ENCODE results near the gene ALS2. TPM values are rescaled to one million over a fixed set of nuclear protein-coding genes. Genes with fewer than 3 reads are reported as not detected.

Gene ALS2
- total RNA-seq, 1 donor from 2014 or later: 37.3 TPM

DNA sequence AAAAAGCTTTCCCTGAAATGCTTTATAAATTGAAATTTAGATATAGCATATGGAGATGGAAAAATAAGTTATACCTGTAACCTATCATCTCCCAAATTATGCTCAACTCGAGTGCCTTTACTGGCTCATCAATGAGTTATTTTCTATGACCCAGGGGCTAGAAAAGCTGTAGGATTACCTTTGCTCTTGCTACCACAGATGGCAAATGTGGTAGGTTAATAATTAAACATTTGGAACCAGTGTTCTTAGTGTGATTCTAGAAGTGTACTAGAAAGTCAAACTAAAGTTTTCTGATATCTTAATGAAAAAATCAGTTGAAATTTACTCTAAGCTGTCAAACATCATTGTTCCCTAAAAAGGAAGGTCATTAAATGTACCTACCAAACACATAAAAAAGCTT is 22.5 kb downstream of the ALS2 start:
- no peak for DNase-seq (ENCODE audit: low read depth)

DNA sequence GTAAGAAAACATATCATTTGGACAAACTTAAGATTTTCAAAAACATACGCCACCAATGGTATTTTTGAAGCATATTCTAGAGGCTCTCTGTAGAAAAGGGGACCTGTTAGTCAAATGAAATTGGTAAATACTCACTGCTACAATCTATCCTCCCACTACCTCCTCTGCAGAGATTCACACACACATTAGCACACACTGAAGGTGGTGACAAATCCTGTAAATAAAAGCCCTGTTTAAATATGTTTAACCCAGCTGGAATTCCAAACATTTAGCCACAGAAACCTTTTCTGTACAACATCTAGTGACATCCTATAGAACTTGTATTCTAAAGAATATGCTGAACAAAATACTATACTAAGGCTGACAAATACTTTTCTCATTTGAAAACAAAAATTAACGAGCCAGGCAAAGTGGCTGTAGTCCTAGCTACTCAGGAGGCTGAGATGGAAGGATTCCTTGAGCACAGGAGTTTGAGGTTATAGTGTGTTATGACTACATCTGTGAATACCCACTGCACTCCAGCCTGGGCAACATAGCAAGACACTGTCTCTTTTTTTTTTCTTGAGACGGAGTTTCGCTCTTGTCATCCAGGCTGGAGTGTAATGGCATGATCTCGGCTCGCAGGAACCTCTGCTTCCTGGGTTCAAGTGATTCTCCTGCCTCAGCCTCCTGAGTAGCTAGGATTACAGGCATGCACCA is 25.9 kb downstream of the ALS2 start:
- DNase-seq (ENCODE audit: low read depth): no peak

DNA sequence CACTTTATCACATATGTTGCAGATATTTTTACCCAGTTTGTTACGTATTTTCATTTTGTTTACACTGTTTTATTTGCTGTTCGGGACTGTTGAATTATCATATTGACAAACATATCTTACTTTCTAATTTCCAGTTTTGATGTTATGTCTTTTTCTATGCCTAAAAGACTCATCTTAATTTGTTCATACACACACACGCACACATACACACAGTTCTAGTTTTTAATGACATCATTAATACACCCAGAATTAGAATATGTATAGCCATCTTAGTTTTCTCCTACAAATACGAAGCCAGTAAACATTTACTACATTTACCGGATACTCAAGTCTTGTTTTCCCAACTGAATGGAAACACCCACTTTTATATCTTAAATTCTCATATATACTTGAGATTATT is 29.2 kb downstream of the ALS2 start:
- DNase-seq (ENCODE audit: low read depth): no peak

DNA sequence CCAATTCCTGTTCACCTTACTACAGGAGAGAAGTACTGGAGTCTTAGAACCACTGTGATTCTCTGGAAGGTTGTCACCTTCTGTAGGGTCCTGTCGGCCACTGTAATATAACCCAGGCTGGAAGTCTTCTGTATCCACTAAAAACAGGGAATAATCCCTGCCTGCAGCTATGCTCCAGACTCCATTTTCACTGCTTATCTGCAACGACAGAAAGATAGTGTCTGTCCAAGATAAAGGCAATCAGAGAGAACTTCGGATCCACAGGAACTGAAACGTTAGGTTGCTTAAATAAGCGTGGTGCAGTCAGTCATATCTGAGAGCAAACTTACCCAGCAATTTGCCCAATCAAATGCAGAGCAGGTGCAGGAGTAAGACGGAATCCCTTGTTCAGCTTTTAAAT is 34.2 kb downstream of the ALS2 start:
- DNase-seq (ENCODE audit: low read depth): no peak

DNA sequence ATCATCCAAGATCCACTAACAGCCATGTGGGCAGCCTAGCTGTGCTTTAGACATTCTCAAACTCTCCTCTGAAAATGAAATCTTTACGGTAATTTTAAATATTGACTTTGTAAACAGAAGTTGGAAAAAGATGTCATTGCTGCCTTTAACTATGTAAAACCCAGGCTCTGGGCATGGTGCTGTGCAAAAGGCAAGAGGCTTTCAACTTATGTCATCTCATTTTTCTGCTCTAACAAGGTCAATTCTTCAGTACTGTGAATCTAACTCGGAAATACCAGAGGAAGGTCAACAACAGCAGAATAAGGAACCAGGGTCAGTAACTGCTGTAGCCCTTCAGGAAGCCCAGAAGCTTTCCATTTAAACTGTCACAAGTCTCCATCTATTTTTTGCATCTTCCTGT is 45.2 kb downstream of the ALS2 start:
- DNase-seq (ENCODE audit: low read depth): no peak

DNA sequence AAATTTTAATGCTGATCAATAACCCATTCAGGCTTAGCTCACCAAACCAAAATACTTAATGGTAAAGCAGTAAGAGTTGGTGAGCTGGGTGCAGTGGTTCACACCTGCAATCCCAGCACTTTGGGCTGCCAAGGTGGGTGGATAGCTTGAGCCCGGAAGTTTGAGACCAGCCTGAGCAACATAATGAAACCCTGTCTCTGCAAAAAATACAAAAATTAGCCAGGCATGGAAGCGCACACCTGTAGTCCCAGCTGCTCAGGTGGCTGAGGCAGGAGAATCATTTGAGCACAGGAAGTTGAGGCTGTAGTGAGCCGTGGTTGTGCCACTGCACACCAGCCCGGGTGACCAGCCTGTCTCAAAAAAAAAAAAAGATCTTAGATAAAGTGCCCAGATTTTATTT is 46.6 kb downstream of the ALS2 start:
- DNase-seq (ENCODE audit: low read depth): no peak

DNA sequence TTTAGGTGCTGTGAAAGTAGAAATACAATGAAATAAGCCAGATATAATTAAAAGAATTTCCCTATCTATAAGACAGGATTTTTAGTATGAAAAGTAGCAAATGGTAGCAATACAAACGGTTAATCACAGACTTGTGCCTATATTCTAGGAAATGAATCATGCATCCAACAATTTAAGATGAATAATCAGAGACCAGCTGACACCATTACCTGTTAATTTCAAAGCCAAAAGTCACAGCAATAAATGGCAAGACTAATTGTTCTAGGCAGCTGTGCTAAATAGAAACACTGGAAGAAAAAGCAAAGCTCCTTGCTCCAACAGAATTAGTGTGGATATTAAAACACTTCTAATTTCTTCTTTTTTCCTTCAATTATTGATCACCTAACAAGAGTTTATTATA is 47.2 kb downstream of the ALS2 start:
- DNase-seq (ENCODE audit: low read depth): peak; percentile 22

DNA sequence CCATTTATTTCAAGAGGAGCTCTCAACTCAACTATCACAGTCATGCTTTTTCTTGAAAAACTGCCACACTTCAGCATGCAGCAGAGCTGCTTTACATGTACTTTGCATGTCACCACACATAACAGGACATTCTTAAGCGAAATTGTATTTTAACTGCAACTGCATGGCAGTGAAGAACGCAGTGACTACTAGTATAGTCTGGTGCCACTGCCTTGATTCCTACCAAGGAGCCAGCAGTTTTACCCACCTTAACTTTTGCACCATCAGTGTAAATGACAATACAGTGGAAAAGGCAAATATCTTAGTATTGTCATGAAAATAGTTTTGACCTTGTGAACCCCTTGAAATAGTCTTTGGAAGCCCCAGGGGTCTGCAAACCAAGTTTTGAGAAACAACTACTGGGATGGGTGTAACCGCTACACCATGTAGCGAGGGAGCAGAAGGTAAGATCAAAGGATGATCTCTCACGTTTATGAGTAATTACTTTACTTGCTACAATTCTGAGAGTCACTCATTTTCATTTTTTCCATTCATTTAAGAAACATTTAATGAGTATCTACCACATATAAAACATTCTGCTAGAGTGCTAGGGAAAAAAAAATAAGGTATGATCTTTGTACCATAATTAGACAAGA is 50.0 kb downstream of the ALS2 start:
- DNase-seq (ENCODE audit: low read depth): no peak

DNA sequence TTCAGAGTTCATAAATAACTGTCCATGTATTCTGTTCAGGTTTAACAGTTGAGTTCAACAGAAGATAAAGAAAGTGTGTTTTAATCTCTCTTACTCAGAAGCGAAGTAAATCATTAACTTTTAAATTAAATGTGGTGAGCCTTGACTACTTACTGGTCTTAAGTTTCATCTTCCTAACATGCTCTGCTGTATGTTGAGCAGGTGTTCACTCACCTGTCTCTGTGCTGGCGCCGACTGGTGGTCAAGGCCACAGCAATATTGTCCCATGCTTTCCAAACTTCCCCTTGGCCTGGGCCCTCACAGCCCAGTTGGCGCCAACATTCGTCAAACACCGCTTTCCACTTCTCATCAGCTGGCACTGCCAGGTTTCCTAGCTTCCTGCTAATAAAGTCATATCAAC is 65.3 kb downstream of the ALS2 start:
- DNase-seq (ENCODE audit: low read depth): no peak

DNA sequence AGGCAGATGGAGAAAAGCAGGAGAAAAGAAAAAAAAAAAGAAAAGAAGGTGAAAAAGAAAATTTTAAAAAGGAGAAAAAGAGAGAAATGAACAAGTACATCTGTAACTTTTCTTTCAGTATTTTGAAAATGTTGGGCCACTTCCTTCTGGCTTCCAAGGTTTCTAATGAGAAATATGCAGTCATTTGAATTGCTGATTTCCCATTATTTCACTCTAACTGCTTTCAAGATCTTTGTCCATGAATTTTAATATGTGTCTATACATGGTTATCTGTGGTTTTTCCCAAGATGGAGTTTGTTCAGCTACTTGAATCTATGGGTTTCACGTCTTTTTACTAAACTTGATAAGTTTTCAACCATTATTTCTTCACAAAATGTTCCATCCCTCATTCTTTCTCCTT is 68.0 kb downstream of the ALS2 start:
- no peak for DNase-seq (ENCODE audit: low read depth)

DNA sequence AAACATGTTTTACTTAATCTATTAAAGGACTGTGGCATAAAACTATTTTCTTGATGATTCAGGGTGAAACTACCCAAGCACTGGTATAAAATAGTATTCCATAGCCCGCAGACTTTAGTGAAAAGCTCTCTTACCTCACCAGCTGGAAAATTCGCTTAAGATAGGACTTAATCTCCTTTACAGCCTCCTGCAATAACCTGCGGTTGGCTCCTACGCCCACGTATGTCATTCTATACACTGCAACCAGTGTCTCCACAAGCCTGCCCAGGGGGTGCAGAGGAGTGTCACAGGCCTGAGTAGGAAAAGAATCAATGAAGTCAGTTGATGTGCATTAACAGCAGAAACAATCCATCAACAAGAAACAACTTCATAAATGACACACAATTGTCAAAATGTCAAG is 71.0 kb downstream of the ALS2 start:
- DNase-seq (ENCODE audit: low read depth): no peak

DNA sequence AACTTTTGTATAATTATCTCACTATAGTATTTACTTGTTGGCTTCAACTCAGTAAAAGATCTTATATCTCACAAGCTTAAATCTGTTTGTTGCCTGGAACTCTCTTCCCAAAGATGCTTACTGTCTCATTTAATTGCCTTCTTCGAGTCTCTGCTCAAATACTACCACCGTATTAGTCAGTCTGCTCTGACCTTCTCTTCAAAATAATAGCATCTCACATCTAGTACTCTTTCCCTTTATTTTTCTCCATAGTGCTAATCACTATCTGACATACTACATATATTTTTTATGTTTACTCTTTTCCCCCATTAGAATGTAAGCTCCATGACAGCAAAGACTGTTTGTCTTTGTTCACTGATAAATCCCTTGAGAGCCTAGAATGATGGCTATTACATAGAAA is 71.7 kb downstream of the ALS2 start:
- DNase-seq (ENCODE audit: low read depth): no peak

DNA sequence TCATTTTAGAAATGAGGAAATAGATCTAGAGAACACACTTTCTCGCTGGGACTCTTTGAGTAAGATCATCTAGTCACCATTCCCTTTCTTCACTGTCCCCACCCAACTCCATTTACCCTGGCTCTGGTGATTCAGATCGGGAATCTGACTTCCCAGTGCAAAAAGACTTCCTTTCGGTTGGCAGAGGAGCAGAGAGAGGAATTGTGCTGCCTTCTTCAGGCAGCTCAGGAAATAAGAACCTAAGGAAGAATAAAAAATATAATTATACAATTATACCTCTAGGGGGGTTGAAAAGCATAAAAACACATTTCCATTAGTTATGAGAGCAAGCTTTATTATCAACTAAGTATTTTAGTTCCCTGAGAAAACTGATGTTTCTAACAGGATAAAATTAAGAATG is 73.0 kb downstream of the ALS2 start:
- DNase-seq (ENCODE audit: low read depth): peak; percentile 40

DNA sequence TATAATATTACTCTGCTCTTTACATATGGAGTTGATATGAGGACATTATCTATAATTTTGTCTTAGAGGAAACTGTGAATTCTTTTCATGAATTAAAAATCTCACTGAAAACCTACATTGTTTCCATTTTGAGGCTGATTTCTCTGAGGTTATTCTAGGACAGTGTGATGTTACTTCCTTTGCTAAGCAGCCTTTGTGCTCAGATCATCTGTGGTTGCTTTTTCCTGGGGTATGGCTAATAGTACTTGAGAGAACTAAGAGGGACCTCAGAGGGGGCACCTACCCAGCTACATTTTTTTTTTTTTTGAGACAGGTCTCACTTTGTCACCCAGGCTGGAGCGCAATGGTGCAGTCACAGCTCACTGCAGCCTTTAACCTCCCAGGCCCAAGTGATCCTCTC is 73.6 kb downstream of the ALS2 start:
- DNase-seq (ENCODE audit: low read depth): no peak

DNA sequence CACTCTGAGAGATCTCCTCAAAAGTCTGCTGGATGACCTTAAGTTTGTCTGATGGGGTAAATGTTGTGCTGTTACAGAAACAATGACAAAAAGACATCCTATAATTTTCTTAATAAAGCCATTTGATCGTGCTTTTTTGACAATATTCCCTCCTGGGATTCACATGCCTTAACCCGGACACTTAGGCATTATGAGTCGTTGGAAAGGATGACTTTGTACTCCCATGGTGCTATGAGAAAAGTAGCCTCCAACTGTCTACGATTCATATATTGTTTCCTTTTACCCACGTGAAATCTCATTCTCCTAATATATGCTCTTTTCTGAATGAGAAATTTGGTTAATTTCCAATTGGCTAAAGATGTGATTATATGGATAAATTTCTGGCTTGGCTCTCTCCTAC is 76.2 kb downstream of the ALS2 start:
- no peak for DNase-seq (ENCODE audit: low read depth)

DNA sequence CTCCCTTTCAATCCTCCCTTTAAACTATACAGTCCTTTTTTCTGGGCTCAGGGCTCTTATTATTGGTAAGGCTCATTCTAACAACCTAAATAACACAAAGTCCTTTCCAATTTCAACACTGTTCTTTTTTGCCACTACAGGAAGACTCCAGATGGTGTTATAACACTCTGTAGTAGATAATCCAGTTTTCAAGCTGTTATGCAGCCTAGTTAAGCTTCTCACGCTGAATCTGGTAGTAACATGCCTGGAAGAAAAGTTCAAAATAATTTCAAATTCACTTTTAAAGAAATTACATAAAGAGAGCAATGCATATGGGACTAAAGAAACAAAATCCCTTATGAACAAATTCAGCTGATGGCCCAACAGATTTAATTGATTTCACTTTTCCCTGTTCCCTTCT is 79.1 kb downstream of the ALS2 start:
- DNase-seq (ENCODE audit: low read depth): no peak

DNA sequence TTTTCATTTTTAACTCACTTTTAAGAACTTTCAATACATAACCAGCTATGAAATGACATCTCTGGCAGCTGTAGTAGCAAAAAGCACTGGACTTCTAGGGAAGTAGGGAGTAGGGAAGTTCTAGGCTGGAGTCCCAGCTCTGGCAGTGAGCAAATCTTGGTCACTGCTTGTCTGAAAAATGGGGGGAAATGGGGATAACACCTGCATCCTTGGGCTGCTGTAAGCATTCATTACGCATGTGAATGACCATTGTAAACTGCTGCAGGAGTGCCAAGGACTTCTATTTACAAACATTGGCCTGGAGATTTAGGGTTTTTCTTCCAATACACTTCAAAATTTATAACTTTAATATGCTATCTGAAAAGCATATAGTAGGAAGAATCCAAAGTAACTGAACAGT is 81.3 kb downstream of the ALS2 start:
- no peak for DNase-seq (ENCODE audit: low read depth)

DNA sequence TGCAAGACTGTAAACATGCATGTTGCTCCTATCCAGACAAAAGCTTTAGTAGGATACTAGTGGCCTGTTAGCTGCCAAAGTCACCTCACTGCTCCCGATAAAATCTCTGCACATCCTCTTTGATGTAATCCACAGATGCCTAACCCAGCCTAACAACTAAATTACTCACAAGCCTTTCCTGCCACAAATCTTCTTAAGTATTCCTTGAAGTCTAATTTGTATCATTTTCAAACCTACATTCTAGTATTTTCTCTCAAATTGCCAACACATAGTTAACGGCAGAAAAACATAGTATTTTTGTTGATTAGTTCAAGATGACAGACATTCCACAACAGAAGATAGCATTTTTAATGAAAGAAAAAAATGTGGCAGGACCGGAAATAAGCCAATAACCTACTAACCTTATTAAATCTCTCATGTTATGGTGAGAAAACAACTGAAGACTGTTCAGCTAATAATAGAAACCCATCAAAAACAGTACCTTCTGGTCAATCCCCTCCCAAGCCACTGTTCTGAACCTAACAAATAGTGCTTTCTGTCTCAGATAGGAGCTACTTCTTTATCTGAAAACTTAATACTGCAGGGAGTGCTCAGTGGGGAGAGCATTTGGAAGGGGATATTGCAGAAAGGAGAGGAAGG is 82.0 kb downstream of the ALS2 start, which contains the start of gene MPP4:
MPP4 (minus strand) TSS at position 57 of the 639 bp plus-strand sequence. CDS start 4,690 bp downstream, outside the sequence.
- peak; percentile 28 for DNase-seq (ENCODE audit: low read depth)

DNA sequence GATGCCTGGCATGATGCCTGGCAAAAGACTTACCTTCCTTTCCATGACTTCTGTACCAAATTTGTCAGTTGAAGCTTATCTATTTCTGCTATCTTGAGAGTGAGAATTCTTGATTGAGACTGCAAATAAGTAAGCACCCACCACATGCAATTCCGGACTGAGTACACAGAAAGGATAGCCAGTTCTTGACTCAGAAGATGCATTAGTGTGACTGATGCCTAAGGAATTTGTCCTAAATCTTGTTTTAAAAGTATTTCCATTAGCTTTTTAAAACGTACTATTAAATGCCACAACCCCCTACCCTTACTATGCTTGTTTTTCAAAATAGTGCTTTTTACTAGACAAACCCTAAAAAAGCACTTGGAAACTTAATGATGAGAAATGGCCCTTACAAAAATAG is 82.8 kb downstream of the ALS2 start:
- DNase-seq (ENCODE audit: low read depth): peak; percentile 45

DNA sequence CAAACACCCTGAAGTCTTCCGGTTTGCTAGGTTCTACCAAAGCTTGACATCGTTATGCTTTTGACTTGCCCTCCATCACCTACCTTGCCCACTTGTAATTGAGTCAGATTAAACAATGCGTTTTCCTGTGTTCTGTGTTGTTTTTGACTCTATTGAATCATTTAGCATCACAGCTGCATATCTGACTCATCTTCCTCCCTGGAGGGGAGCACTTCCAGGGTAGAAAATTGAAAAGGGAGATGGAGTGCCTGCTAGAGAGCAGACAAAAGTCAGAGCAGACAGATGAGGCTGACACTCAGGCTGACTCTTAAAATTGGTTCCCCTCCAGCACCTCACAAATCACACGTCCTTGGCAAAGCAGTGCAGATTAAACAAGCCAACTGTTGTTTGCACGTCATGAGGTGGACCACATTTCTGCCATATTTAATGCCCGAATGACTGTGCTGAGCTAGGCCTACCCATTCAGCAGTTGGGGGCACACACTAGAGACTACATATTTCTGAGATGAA is 84.5 kb downstream of the ALS2 start:
- peak; percentile 95 for DNase-seq (ENCODE audit: low read depth)

DNA sequence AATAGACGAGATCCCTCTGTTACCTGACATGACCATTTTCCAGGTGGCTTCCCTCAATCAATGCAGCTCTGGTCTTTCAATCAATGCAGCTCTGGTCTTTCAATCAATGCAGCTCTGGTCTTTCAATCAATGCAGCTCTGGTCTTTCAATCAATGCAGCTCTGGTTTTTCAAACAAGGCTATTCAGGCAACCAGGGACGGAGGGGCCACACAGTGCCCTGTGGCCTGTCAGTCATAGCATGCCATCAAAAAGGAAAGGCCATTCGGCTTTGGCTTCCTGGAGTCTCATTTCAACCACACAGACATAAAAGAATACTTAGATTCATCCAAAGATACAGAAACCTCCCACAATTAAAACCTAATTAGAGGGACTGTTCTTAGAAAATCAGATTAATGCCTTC is 95.6 kb downstream of the ALS2 start:
- no peak for DNase-seq (ENCODE audit: low read depth)

DNA sequence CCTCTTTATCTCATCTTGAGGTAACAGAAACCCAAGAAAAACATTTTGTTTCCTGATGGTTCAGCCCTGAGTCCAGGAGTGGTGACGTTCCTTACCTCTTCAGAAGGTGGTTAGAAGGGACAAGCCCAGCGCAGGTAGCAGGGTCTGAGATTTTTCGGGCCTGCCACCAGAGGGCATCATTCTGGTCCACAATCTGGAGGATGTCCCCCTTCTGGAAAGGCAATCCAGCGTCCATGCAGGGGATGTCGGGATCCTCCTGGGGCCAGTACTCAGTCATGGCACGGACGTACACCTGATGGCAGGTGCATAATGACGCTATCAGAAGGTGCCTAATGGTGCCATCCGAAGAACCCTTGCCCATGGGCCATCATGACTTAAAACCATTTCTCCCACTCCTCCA is 100.0 kb downstream of the ALS2 start:
- no peak for DNase-seq (ENCODE audit: low read depth)

DNA sequence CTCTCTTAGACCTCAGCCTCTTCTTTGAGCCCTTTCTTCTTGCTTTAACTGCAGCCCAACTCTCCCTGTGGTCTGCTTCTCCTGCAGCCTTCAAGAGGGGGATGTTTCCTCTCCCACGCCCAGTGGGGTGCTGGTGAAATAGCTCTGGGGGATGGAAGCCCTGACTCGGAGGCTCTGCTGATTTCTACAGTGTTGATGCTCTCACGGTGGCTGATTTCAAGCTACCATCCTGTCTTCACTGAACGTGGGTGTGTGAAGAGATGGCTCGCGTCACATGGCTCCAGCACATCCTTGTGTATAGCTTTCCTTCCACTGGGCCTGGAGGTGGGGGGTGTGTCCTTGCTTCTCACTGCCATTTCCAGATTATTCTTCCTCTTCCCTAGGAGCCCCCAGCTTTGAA is 102.3 kb downstream of the ALS2 start:
- no peak for DNase-seq (ENCODE audit: low read depth)

All from myocyte (in vitro differentiated cells).